PC-3 (cell line): ENCODE data around the gene IL1R2.

ENCODE experiments used
- CTCF ChIP-seq: fragments of 300-600 bp; sonication (generic); conservative IDR thresholded peaks from 2 replicates; pipeline ENCODE4 v1.5.1; 2017; ENCODE audit warnings: antibody characterized with exemption, low read depth, mild to moderate bottlenecking, low read length
- EZH2 ChIP-seq: fragments of 300-600 bp; sonication (generic); IDR thresholded peaks from one replicate; pipeline ENCODE4 v1.6.1; 2017; ENCODE audit warnings: antibody characterized with exemption, mild to moderate bottlenecking, low read length; ENCODE audit not compliant: unreplicated experiment

DNA sequence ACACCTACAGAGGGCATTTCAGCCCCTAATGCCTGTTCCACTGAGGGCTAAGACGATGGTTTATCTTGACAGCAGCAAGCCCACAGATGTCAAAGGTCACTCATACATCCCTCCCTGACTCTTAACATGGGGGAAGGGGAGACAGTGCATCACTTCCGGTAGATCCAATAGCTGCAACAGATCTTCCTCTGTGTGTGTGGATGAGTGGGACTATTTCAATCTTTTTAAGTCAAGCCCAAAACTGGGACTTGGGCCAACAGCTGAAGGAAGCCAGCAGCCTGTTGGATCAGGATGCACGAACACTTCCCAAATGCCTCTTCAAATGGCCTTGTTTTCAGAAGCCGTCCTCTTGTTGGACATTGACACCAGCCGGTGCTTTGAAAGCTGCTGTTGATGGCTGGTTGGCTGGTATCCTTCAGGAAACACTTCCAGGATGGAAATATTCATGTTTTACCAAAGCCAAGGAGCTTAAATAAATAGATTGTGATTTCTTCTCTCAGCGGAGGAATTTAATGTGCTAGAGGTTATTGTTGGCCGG is 59.2 kb downstream of the IL1R2 start:
- TF ChIP-seq EZH2 (no peak), CTCF (no peak)
